K562 (cell line): ENCODE data around the gene SGMS1. TPM values are rescaled to one million over a fixed set of nuclear protein-coding genes. Genes with fewer than 3 reads are reported as not detected.

Experiments used
- ATAC-seq: fragments of 200-7000 bp; cut with Tn5 transposase; 3 replicates; pipeline ENCODE4 v1.9.1; 2020; ENCODE audit warnings: moderate library complexity
- BruUV-seq: library from RNA; stranded (reverse); fragments of 400-500 nt; replicated peaks from 2 replicates; lab custom pipeline; 2021; lab: Mats Ljungman, UMichigan
- CTCF ChIA-PET: fragments of 300-600 bp; formaldehyde crosslinking; extraction: SDS; loops from one replicate; lab custom pipeline; 2021; ENCODE audit warnings: low intra/inter-chr PET ratio; lab: Yijun Ruan, JAX
- POLR2A ChIA-PET: fragments of 300-600, 350-650 bp; sonication (Branson Sonifier 250); formaldehyde crosslinking; extraction: SDS; loops from one replicate; lab custom pipeline; 2021; ENCODE audit warnings: antibody characterized with exemption, inconsistent platforms; lab: Yijun Ruan, JAX
- DNase-seq, 4 experiments: peaks; one replicate each; pipeline versions ENCODE4 v3.0.0 to v3.0.0-alpha.2; 2011 to 2018; ENCODE audit warnings: low spot score in 3 of 4, mixed read lengths in 3 of 4; ENCODE audit errors: extremely low read depth in 1 of 4
- FAIRE-seq: peaks from 2 replicates; lab custom pipeline; 2011; peaks lifted over from hg19 to GRCh38; lab: Jason Lieb, UNC
- H2AFZ ChIP-seq: 2 replicates; pipeline ENCODE4 v1.6.0; 2011; ENCODE audit warnings: low read depth, low read length, control low read depth, inconsistent platforms
- H3K27ac ChIP-seq: fragments of 200-600 bp; 3 replicates; pipeline ENCODE4 v1.8.0; 2011; ENCODE audit warnings: low read depth, mild to moderate bottlenecking, control low read depth, inconsistent platforms, low read length, moderate library complexity, mixed read lengths; ENCODE audit errors: extremely low read depth
- H3K27me3 ChIP-seq, 2 experiments: fragments of 300-600 bp in 1 of 2; 2 replicates in 1 of 2; 3 replicates in 1 of 2; pipeline versions ENCODE4 v1.6.0 to v1.8.0; 2011; ENCODE audit warnings: inconsistent platforms in 2 of 2, low read length in 2 of 2, mild to moderate bottlenecking in 1 of 2, mixed read lengths in 1 of 2, moderate library complexity in 1 of 2; ENCODE audit not compliant: control insufficient read depth in 2 of 2, insufficient read depth in 2 of 2
- H3K36me3 ChIP-seq: fragments of 300-600 bp; 3 replicates; pipeline ENCODE4 v1.8.0; 2011; ENCODE audit warnings: mild to moderate bottlenecking, low read length, inconsistent platforms; ENCODE audit not compliant: control insufficient read depth, insufficient read depth
- H3K4me1 ChIP-seq, 2 experiments: fragments of 200-600 bp in 1 of 2; replicated peaks in 1 of 2; 2 replicates in 1 of 2; 3 replicates in 1 of 2; pipeline versions ENCODE4 v1.5.1 to v1.8.0; 2011; ENCODE audit warnings: inconsistent platforms in 2 of 2, low read length in 2 of 2, mild to moderate bottlenecking in 1 of 2, mixed read lengths in 1 of 2, moderate library complexity in 1 of 2; ENCODE audit not compliant: control insufficient read depth in 2 of 2, insufficient read depth in 2 of 2
- H3K4me2 ChIP-seq: 2 replicates; pipeline ENCODE4 v1.6.1; 2011; ENCODE audit warnings: low read length, control low read depth, inconsistent platforms, mixed read lengths; ENCODE audit not compliant: insufficient read depth
- H3K4me3 ChIP-seq: fragments of 200-600 bp; sonication (generic), shearing (Covaris generic); 2 replicates; pipeline ENCODE4 v1.5.1; 2016; ENCODE audit warnings: control low read depth, inconsistent platforms
- H3K79me2 ChIP-seq: fragments of 200-600 bp; 3 replicates; pipeline ENCODE4 v1.8.0; 2011; ENCODE audit warnings: low read length, inconsistent platforms; ENCODE audit not compliant: control insufficient read depth, insufficient read depth
- H3K9ac ChIP-seq, 2 experiments: 2 replicates each; pipeline versions ENCODE4 v1.6.0 to v1.6.1; 2011; ENCODE audit warnings: low read depth in 2 of 2, low read length in 2 of 2, control low read depth in 1 of 2, inconsistent platforms in 1 of 2, mild to moderate bottlenecking in 1 of 2, mixed read lengths in 1 of 2; ENCODE audit not compliant: insufficient read depth in 1 of 2
- H3K9me1 ChIP-seq: one replicate; pipeline ENCODE4 v1.6.0; 2011; ENCODE audit warnings: inconsistent platforms, mild to moderate bottlenecking, low read length, moderate library complexity; ENCODE audit not compliant: control insufficient read depth, insufficient read depth
- H3K9me3 ChIP-seq: replicated peaks from 2 replicates; pipeline ENCODE4 v1.5.1; 2011; ENCODE audit warnings: low read depth, low read length, inconsistent platforms; ENCODE audit not compliant: control insufficient read depth, insufficient read depth
- H4K20me1 ChIP-seq: replicated peaks from 2 replicates; pipeline ENCODE4 v1.6.1; 2011; ENCODE audit warnings: low read length, inconsistent platforms, mixed read lengths; ENCODE audit not compliant: control insufficient read depth, insufficient read depth
- ARID2 ChIP-seq: fragments of 450-650 bp; IDR thresholded peaks from 2 replicates; pipeline ENCODE4 v1.6.1; 2017; ENCODE audit warnings: antibody characterized with exemption, mild to moderate bottlenecking
- E2F5 ChIP-seq: sonication (generic); formaldehyde crosslinking; IDR thresholded peaks from 2 replicates; pipeline ENCODE4 v1.8.0; 2022; ENCODE audit warnings: mild to moderate bottlenecking, missing genetic modification reagents
- GATAD2B ChIP-seq: fragments of 450-650 bp; IDR thresholded peaks from 2 replicates; pipeline ENCODE4 v1.6.1; 2017; ENCODE audit warnings: mild to moderate bottlenecking, borderline replicate concordance
- ID3 ChIP-seq, 2 experiments: fragments of 250-450 bp in 1 of 2; fragments of 450-650 bp in 1 of 2; sonication (Bioruptor Pico) in 1 of 2; IDR thresholded peaks; 2 replicates each; pipeline versions ENCODE4 v1.6.1 to v1.8.0; 2016 to 2021; ENCODE audit warnings: mild to moderate bottlenecking in 2 of 2, moderate library complexity in 2 of 2, missing compliant biosample characterization in 1 of 2, missing genetic modification characterization in 1 of 2
- MBD1 ChIP-seq: fragments of 250-450 bp; sonication (Bioruptor Pico); IDR thresholded peaks from 2 replicates; pipeline ENCODE4 v1.8.0; 2022; ENCODE audit warnings: inconsistent platforms
- PRDM10 ChIP-seq: fragments of 450-650 bp; IDR thresholded peaks from 2 replicates; pipeline ENCODE4 v1.6.1; 2018; ENCODE audit not compliant: partially characterized antibody
- ZBTB33 ChIP-seq: sonication (generic); formaldehyde crosslinking; IDR thresholded peaks from 2 replicates; pipeline ENCODE4 v1.8.1; 2023; ENCODE audit warnings: mild to moderate bottlenecking, missing genetic modification reagents
- ZNF518B ChIP-seq: fragments of 250-450 bp; sonication (Bioruptor Pico); IDR thresholded peaks from 2 replicates; pipeline ENCODE4 v1.5.0; 2021; ENCODE audit warnings: mild to moderate bottlenecking, moderate library complexity
- WGBS: fragments of 100-300 bp; shearing (Covaris generic); methylation state at CpG from one replicate; pipeline ENCODE4 v1.1.6; 2016; ENCODE audit warnings: low coverage, mixed read lengths; ENCODE audit not compliant: insufficient coverage; ENCODE audit errors: missing lambda C conversion rate; 5-methylcytosine and 5-hydroxymethylcytosine counted together
- in situ Hi-C: fragments of 300-500 bp; cut with MboI; formaldehyde crosslinking; loops from 4 replicates; pipeline ENCODE4 v1.15.0; 2018; ENCODE audit warnings: inconsistent platforms, mixed read lengths
- intact Hi-C: fragments of 100-400 bp; cut with micrococcal nuclease; formaldehyde crosslinking; loops from 2 replicates; pipeline ENCODE4 v1.14.2; 2022
- polyA plus RNA-seq, 8 experiments: library from polyadenylated mRNA; depleted of rRNA in 4 of 8; stranded (reverse) in 5 of 8; unstranded in 3 of 8; fragments of >200 nt; fragmentation: Nextera tagmentation in 2 of 8; fragmentation: Illumina TruSeq in 1 of 8; extraction: Ambion mirVana in 2 of 8; extraction: Trizol in 1 of 8; gene quantifications; 2 replicates each; pipeline versions ENCODE4 v1.2.1 to v1.2.3, GENCODE V29; 2011 to 2014; ENCODE audit warnings: inconsistent platforms in 1 of 8, missing spikeins in 1 of 8
- total RNA-seq, 7 experiments: library from RNA; depleted of rRNA in 6 of 7; stranded (reverse); fragments of >200 nt in 6 of 7; fragmentation: Illumina TruSeq in 2 of 7; extraction: Trizol in 2 of 7; gene quantifications; 2 replicates each; pipeline versions ENCODE4 v1.2.1 to v1.2.3, GENCODE V29; 2011 to 2021; ENCODE audit warnings: low replicate concordance in 1 of 7

SGMS1 gene
- total and polyA plus RNA-seq, 9 of the 15 experiments (the other 6 are each of a cell fraction or from before 2014, with no cell fraction given), result 22.6 to 232 (median 82.2) TPM

GRCh38 chr10:50515420-50515819 lies 108.3 kb downstream of the SGMS1 start:
- H3K79me2 ChIP-seq, result peaks cover 11% of the 10 kb centered on the region
- POLR2A ChIA-PET, result no interaction called here
- TF ChIP-seq E2F5 (CRISPR knock-in tag) (no peak), PRDM10 (no peak), ZBTB33 (no peak), MBD1 (CRISPR knock-in tag) (no peak), ZNF518B (CRISPR knock-in tag) (no peak), ID3 (CRISPR knock-in tag; IDR thresholded peaks at IDR 0.05) (no peak), ID3 (tag; IDR thresholded peaks at IDR 0.05) (no peak), GATAD2B (no peak), ARID2 (no peak)

More at GRCh38 chr10:50515420-50515819, 108.3 kb downstream of the SGMS1 start:
- BruUV-seq, result no TSS peak
- no peak for DNase-seq
- no peak overlapping the region for H3K4me2 ChIP-seq
- H3K27me3 ChIP-seq, result no peaks in the 10 kb centered on the region
- no peak for ATAC-seq
- in situ Hi-C loops, result no loop called here
- H2AFZ ChIP-seq, result no peak overlapping the region
- CTCF ChIA-PET, result no interaction called here
- no peak overlapping the region for H3K4me3 ChIP-seq
- H3K36me3 ChIP-seq, result peaks cover 7% of the 10 kb centered on the region; the same call in 2 of the 3 replicates
- no peak overlapping the region for H3K27ac ChIP-seq
- H3K4me1 ChIP-seq, result peaks cover 8 to 19% of the 10 kb centered on the region in 2 experiments; a peak in 3 of 5 replicates
- peaks cover 2% of the 10 kb centered on the region for H3K9me1 ChIP-seq
- no peak for FAIRE-seq
- no peaks in the 10 kb centered on the region for H3K9me3 ChIP-seq
- H3K9ac ChIP-seq, result no peak overlapping the region
- intact Hi-C loops, result no loop called here
- whole genome bisulfite sequencing, result 85% methylated on average over 2 of the region's 2 CpGs
- peaks cover 18% of the 10 kb centered on the region; the same call in 1 of the 2 replicates for H4K20me1 ChIP-seq
